ENCODE data around the gene TGFBR1.

The TGFBR1 gene

DNA sequence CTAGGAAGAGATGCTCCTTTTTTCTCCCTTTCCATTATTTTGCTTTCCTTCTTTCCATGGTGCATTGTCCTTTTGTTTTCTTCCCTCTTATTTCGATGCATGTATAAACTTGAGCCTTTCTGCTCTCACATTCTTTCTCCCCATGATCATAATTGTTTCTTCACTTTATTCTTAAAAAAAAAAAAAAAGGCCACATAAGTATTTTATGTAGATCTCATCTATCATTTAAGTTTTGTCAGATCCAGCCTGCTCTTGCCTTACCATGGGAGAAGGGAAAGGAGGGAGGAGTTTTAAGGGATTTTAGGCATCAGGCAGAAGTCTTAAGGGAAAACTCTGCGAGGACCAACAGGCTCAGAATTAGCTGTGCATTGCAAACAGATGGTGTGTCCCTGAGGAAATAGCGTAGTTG, 11.1 kb downstream of the TGFBR1 start:
- TF ChIP-seq, protein P1, sequence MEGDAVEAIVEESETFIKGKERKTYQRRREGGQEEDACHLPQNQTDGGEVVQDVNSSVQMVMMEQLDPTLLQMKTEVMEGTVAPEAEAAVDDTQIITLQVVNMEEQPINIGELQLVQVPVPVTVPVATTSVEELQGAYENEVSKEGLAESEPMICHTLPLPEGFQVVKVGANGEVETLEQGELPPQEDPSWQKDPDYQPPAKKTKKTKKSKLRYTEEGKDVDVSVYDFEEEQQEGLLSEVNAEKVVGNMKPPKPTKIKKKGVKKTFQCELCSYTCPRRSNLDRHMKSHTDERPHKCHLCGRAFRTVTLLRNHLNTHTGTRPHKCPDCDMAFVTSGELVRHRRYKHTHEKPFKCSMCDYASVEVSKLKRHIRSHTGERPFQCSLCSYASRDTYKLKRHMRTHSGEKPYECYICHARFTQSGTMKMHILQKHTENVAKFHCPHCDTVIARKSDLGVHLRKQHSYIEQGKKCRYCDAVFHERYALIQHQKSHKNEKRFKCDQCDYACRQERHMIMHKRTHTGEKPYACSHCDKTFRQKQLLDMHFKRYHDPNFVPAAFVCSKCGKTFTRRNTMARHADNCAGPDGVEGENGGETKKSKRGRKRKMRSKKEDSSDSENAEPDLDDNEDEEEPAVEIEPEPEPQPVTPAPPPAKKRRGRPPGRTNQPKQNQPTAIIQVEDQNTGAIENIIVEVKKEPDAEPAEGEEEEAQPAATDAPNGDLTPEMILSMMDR (IDR thresholded peaks at IDR 0.05; ENCODE audit: borderline replicate concordance, insufficient read depth, low read depth, low read length): no peak
- no peak overlapping the region for H3K4me3 ChIP-seq (ENCODE audit: low read depth, low read length)

DNA sequence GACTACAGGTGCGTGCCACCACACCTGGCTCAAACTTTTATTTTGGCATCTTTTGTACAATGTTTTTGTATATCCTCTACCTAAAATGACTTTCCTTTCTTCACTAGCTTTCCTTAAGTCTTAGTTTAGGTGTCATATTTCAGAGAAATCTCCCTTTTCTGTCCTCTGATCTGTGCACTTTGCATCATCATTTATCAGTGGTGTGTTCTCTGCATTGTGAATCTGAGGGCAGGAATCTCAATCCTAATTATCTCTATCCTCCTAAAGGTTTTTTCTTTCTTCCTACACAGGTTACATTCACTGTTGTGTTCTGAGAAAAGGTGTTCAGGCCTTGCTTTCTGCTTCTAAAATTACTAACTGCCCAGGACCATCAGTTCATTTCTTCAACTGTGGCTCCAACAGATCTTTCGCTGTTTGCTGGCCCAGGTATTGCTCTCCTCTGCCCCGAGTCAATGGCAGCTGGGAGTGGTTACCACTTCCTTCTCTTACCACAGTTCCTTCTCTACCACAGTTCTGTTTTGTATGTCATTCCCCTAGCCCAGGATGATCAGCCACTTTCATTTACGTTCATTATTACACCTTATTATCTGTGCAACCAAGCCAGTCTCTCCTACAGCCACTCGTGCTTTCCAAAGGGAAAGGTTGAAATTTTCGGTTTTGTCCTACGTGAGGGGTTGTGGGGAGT, 14.0 kb downstream of the TGFBR1 start:
- TF ChIP-seq, protein P1 (IDR thresholded peaks at IDR 0.05; ENCODE audit: borderline replicate concordance, insufficient read depth, low read depth, low read length): no peak
- no peak overlapping the region for H3K4me3 ChIP-seq (ENCODE audit: low read depth, low read length)

DNA sequence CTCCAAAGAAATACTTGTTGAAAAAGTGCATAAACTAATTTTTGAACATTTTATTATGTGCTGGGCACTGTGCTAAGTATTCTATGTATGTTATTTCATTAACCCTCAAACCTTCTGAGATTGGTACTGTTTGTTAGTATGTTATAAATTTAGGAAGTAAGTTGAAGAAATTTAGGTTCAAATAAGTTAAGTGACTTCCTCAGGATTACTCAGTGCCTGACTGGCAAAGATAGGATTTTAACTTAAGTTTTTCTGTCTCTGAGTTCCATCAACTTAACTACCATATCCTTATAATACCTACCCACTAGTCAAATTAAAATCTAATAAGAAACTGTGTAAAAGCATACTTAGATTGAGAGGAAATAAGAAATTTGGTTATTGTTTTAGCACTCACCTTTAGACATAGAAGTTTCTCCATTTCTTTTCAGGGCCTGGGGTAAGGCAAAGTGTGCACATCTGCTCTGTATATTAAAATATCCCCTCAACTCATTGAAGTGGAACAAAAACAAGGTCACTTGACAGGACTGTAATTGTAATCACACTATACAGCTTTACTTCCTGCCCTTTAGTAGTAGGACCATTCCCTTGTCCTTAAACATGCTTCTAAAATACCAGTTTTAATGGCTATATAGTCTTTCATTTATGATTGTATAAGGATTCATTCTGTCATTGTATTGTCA, 15.2 kb downstream of the TGFBR1 start:
- H3K4me3 ChIP-seq (ENCODE audit: low read depth, low read length): no peak overlapping the region
- TF ChIP-seq, protein P1 (IDR thresholded peaks at IDR 0.05; ENCODE audit: borderline replicate concordance, insufficient read depth, low read depth, low read length): no peak

DNA sequence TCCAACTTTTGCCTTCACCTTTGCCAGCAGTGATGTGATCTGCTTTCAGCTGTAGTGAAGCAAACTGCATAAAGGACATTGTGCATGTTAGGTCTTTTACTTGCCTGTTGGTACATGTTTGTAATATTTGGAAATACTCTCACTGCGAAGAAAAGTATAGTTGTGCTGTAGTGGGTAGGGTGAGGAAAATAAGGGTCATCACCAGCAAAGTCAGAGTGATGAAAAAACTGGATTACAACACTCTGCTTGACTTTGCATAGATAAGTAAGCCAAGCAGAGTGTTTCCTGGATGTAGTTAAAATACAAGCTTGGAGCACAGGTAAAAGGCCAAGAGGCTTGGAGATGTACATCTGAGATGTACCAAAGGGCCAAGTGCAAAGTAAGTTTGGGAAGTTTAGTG, 16.7 kb downstream of the TGFBR1 start:
- no peak overlapping the region for H3K4me3 ChIP-seq (ENCODE audit: low read depth, low read length)
- TF ChIP-seq, protein P1 (IDR thresholded peaks at IDR 0.05; ENCODE audit: borderline replicate concordance, insufficient read depth, low read depth, low read length): no peak

DNA sequence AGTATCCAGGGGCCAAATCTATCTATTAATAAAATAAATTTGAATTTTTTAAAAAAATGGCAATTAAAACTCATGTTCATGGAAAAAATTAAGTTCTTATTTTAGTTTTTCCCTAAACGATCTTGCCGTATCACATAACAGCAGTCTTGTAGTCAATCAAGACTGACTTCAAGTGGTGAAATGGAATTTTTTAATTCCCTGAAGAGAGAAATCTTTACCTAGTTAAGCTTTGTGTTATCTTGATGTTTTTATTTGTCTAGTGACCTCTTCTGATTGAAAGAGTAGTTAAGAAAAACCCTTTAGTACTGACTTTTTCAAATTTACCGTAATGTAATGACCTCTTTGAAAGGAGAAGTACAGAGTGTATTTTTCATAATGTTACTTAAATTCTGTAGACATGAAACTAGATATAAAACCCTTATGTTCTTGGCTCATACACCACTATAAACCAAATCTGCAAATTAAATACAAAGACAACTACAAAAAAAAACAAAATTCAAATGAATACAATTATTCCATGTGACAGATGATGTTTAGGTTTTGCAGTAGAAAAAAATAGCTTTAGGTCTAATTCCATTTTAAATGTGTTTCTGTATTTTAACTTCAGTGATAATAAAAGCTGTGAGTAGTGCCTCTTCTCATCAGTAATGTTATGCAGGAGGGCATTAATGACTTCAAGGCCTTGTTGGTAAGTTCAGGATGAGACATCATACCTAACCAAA, 19.8 kb downstream of the TGFBR1 start:
- TF ChIP-seq, protein P1 (IDR thresholded peaks at IDR 0.05; ENCODE audit: borderline replicate concordance, insufficient read depth, low read depth, low read length): no peak
- H3K4me3 ChIP-seq (ENCODE audit: low read depth, low read length): no peak overlapping the region

DNA sequence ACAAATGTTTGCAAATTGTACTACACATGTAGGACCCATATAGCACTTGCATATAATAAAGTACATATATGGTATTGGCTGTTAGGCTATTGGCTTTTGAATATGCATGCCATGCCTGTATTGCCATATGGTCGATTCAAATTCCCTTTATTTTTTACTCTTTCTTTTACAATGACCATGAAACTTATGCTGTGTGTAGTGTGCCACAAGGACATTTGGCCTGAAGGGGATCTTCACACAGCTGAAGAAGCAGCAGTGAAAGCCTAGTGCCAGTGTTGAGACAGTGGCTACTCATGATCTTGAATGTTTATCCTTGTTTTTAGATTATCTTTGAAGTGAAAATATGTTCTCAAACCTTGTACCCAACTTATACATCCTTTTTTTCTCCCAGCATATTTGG, 20.5 kb downstream of the TGFBR1 start:
- no peak overlapping the region for H3K4me3 ChIP-seq (ENCODE audit: low read depth, low read length)
- TF ChIP-seq, protein P1 (IDR thresholded peaks at IDR 0.05; ENCODE audit: borderline replicate concordance, insufficient read depth, low read depth, low read length): no peak

Measured in GM12875 (cell line).